ENCODE data around the gene USH2A. TPM values are rescaled to one million over a fixed set of nuclear protein-coding genes. Genes with fewer than 3 reads are reported as not detected.

The USH2A gene
- total RNA-seq, 2 experiments from 2014 or later, result not detected

DNA sequence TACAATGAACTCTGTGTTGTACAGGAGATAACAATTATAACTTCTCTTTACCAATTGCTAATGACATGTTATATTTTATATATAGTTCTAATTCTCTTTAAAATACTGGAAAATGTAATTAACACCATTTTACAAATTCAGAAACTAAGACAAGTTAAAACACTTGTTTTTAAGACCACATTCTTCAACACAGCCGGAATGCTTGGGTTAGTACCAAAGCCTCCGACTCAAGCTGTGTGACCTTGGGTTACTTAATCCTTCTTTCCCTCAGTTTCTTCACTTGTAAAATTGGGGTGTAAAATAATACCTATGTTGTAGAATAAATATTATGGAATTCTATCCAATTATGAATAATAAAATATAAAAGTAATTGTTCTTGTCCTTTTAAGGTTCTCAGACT lies 378.7 kb downstream of the USH2A start:
- no peak for DNase-seq
- Histone ChIP-seq H3K27me3 (ENCODE audit: control insufficient read depth in 1 of 2, insufficient read depth in 2 of 2, low read length in 2 of 2) (no peaks in the 10 kb centered on the region), H3K4me1 (ENCODE audit: insufficient read depth, low read length) (no peaks in the 10 kb centered on the region), H3K36me3 (ENCODE audit: insufficient read depth, low read length) (no peaks in the 10 kb centered on the region), H3K9me3 (ENCODE audit: control insufficient read depth in 1 of 2, insufficient read depth in 1 of 2, low read length in 2 of 2) (no peaks in the 10 kb centered on the region), H3K27ac (ENCODE audit: low read depth in 1 of 2, low read length in 2 of 2) (no peak overlapping the region), H3K4me3 (ENCODE audit: low read length) (no peak overlapping the region)
- no peak overlapping the region for H3K27ac Mint-ChIP-seq
- no peaks in the 10 kb centered on the region for H3K36me3 Mint-ChIP-seq (ENCODE audit: low read depth)
- no peak overlapping the region for H3K4me3 Mint-ChIP-seq
- intact Hi-C loops (cut with DNase I, micrococcal nuclease), result no loop called here
- H3K9me3 Mint-ChIP-seq, result peaks cover 2% of the 10 kb centered on the region
- ATAC-seq (ENCODE audit: poor library complexity), result no peak
- H3K4me1 Mint-ChIP-seq (ENCODE audit: low read depth), result no peaks in the 10 kb centered on the region
- ChIA-PET CTCF (no interaction called here), POLR2A (no interaction called here)
- TF ChIP-seq, protein P1, sequence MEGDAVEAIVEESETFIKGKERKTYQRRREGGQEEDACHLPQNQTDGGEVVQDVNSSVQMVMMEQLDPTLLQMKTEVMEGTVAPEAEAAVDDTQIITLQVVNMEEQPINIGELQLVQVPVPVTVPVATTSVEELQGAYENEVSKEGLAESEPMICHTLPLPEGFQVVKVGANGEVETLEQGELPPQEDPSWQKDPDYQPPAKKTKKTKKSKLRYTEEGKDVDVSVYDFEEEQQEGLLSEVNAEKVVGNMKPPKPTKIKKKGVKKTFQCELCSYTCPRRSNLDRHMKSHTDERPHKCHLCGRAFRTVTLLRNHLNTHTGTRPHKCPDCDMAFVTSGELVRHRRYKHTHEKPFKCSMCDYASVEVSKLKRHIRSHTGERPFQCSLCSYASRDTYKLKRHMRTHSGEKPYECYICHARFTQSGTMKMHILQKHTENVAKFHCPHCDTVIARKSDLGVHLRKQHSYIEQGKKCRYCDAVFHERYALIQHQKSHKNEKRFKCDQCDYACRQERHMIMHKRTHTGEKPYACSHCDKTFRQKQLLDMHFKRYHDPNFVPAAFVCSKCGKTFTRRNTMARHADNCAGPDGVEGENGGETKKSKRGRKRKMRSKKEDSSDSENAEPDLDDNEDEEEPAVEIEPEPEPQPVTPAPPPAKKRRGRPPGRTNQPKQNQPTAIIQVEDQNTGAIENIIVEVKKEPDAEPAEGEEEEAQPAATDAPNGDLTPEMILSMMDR (IDR thresholded peaks at IDR 0.05), result no peak
- no peaks in the 10 kb centered on the region for H3K27me3 Mint-ChIP-seq

DNA sequence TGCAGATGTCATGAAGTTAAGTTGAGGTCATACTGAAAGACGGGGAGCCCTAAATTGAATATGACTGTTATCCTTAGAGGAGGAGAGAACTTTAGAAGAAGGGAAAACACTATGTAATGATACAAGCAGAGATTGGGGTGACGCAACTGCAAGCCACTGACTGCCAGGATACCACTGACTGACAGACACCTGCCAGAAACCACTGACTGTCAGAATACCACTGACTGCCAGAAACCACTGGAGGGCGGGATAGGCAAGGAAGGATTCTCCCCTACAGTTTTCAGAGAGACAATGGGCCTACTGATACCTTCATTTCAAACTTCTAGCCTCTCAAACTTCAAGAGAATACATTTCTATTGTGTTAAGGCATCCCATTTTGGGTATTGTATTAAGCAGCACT lies 388.7 kb downstream of the USH2A start:
- Histone ChIP-seq H3K27me3 (ENCODE audit: control insufficient read depth in 1 of 2, insufficient read depth in 2 of 2, low read length in 2 of 2) (no peaks in the 10 kb centered on the region), H3K9me3 (ENCODE audit: control insufficient read depth in 1 of 2, insufficient read depth in 1 of 2, low read length in 2 of 2) (no peaks in the 10 kb centered on the region), H3K4me1 (ENCODE audit: insufficient read depth, low read length) (no peaks in the 10 kb centered on the region), H3K36me3 (ENCODE audit: insufficient read depth, low read length) (no peaks in the 10 kb centered on the region), H3K27ac (ENCODE audit: low read depth in 1 of 2, low read length in 2 of 2) (no peak overlapping the region), H3K4me3 (ENCODE audit: low read length) (no peak overlapping the region)
- POLR2A ChIA-PET, result no interaction called here
- no peaks in the 10 kb centered on the region for H3K36me3 Mint-ChIP-seq (ENCODE audit: low read depth)
- no peak overlapping the region for H3K4me3 Mint-ChIP-seq
- intact Hi-C loops (cut with DNase I, micrococcal nuclease), result no loop called here
- H3K4me1 Mint-ChIP-seq (ENCODE audit: low read depth), result no peaks in the 10 kb centered on the region
- H3K27ac Mint-ChIP-seq, result no peak overlapping the region
- TF ChIP-seq, protein P1 (IDR thresholded peaks at IDR 0.05), result no peak
- DNase-seq (no peak), ATAC-seq (ENCODE audit: poor library complexity) (no peak)
- H3K9me3 Mint-ChIP-seq, result no peaks in the 10 kb centered on the region
- CTCF ChIA-PET, result no interaction called here
- H3K27me3 Mint-ChIP-seq, result no peaks in the 10 kb centered on the region

- no peaks in the 10 kb centered on the region for H3K4me1 ChIP-seq (ENCODE audit: insufficient read depth, low read length)
- CTCF ChIA-PET, result no interaction called here
- ATAC-seq (ENCODE audit: poor library complexity) (no peak), DNase-seq (no peak)
- H3K27me3 ChIP-seq (ENCODE audit: control insufficient read depth in 1 of 2, insufficient read depth in 2 of 2, low read length in 2 of 2), result no peaks in the 10 kb centered on the region
- H3K36me3 Mint-ChIP-seq (ENCODE audit: low read depth), result no peaks in the 10 kb centered on the region
- H3K9me3 ChIP-seq (ENCODE audit: control insufficient read depth in 1 of 2, insufficient read depth in 1 of 2, low read length in 2 of 2), result no peaks in the 10 kb centered on the region
- H3K36me3 ChIP-seq (ENCODE audit: insufficient read depth, low read length), result no peaks in the 10 kb centered on the region
- TF ChIP-seq, protein P1 (IDR thresholded peaks at IDR 0.05), result no peak
- no peak overlapping the region for H3K4me3 ChIP-seq (ENCODE audit: low read length)
- H3K9me3 Mint-ChIP-seq, result no peaks in the 10 kb centered on the region
- no peak overlapping the region for H3K27ac Mint-ChIP-seq
- no peaks in the 10 kb centered on the region for H3K4me1 Mint-ChIP-seq (ENCODE audit: low read depth)
- POLR2A ChIA-PET, result no interaction called here
- no peak overlapping the region for H3K4me3 Mint-ChIP-seq
- intact Hi-C loops (cut with DNase I, micrococcal nuclease), result no loop called here
- no peaks in the 10 kb centered on the region for H3K27me3 Mint-ChIP-seq
- no peak overlapping the region for H3K27ac ChIP-seq (ENCODE audit: low read depth in 1 of 2, low read length in 2 of 2)
Measured at GRCh38 chr1:216032961-216033614, 390.2 kb downstream of the USH2A start.
